ENCODE results near the gene VWA7.
"Not testable (repeated sequence)": the region's sequence is repeated elsewhere in the genome, so short reads cannot be mapped to it uniquely, and the experiment has no call there.

Gene VWA7

GRCh38 chr6:31817133-31817928, 40.2 kb upstream of the VWA7 start:
- H3K9me3 ChIP-seq (ENCODE audit: control insufficient read depth in 1 of 2, low read length in 2 of 2); H3K27me3 ChIP-seq (ENCODE audit: low read depth, low read length); H3K36me3 ChIP-seq (ENCODE audit: control insufficient read depth in 1 of 2, insufficient read depth in 2 of 2, low read length in 2 of 2): not testable (repeated sequence)
- Histone ChIP-seq H3K4me3 (ENCODE audit: low read depth in 1 of 2, low read length in 2 of 2) (peak overlapping the region; percentile 57 to 78), H3K4me1 (ENCODE audit: control insufficient read depth in 1 of 2, insufficient read depth in 2 of 2, low read length in 2 of 2) (peaks cover 8 to 31% of the 10 kb centered on the region in 2 donors), H3K27ac (ENCODE audit: low read length) (peak overlapping the region; percentile 75)

GRCh38 chr6:31815025-31815838, 38.1 kb upstream of the VWA7 start, which contains the start of the genes HSPA1A and HSPA1L:
HSPA1A (plus strand) TSS chr6:31815543; CDS start chr6:31815757, 214 bp downstream.
HSPA1L (minus strand) TSS chr6:31815283; CDS start chr6:31811972, 3,311 bp downstream.
- H3K36me3 ChIP-seq (ENCODE audit: control insufficient read depth in 1 of 2, insufficient read depth in 2 of 2, low read length in 2 of 2) = no peaks in the 10 kb centered on the region
- H3K9me3 ChIP-seq (ENCODE audit: control insufficient read depth in 1 of 2, low read length in 2 of 2) = no peaks in the 10 kb centered on the region
- no peaks in the 10 kb centered on the region for H3K27me3 ChIP-seq (ENCODE audit: low read depth, low read length)
- peak within 1 kb of the TSS; percentile 59 to 66 for H3K4me3 ChIP-seq (ENCODE audit: low read depth in 1 of 2, low read length in 2 of 2)
- peaks cover 8 to 24% of the 10 kb centered on the region in 2 donors for H3K4me1 ChIP-seq (ENCODE audit: control insufficient read depth in 1 of 2, insufficient read depth in 2 of 2, low read length in 2 of 2)
- H3K27ac ChIP-seq (ENCODE audit: low read length) = peak within 1 kb of the TSS; percentile 95

GRCh38 chr6:31814677-31815024, 37.5 kb upstream of the VWA7 start:
- H3K9me3 ChIP-seq (ENCODE audit: control insufficient read depth in 1 of 2, low read length in 2 of 2) = no peaks in the 10 kb centered on the region
- H3K4me3 ChIP-seq (ENCODE audit: low read depth in 1 of 2, low read length in 2 of 2) = peak overlapping the region; percentile 59 to 66
- peak overlapping the region; percentile 95 for H3K27ac ChIP-seq (ENCODE audit: low read length)
- no peaks in the 10 kb centered on the region for H3K36me3 ChIP-seq (ENCODE audit: control insufficient read depth in 1 of 2, insufficient read depth in 2 of 2, low read length in 2 of 2)
- H3K4me1 ChIP-seq (ENCODE audit: control insufficient read depth in 1 of 2, insufficient read depth in 2 of 2, low read length in 2 of 2) = peaks cover 4 to 21% of the 10 kb centered on the region in 2 donors
- no peaks in the 10 kb centered on the region for H3K27me3 ChIP-seq (ENCODE audit: low read depth, low read length)

GRCh38 chr6:31813465-31813849, 36.3 kb upstream of the VWA7 start:
- Histone ChIP-seq H3K9me3 (ENCODE audit: control insufficient read depth in 1 of 2, low read length in 2 of 2) (no peaks in the 10 kb centered on the region), H3K27ac (ENCODE audit: low read length) (peak overlapping the region; percentile 87), H3K4me1 (ENCODE audit: control insufficient read depth in 1 of 2, insufficient read depth in 2 of 2, low read length in 2 of 2) (peaks cover 4 to 11% of the 10 kb centered on the region in 2 donors), H3K4me3 (ENCODE audit: low read depth in 1 of 2, low read length in 2 of 2) (no peak overlapping the region), H3K27me3 (ENCODE audit: low read depth, low read length) (no peaks in the 10 kb centered on the region), H3K36me3 (ENCODE audit: control insufficient read depth in 1 of 2, insufficient read depth in 2 of 2, low read length in 2 of 2) (no peaks in the 10 kb centered on the region)

GRCh38 chr6:31811645-31812044, 34.5 kb upstream of the VWA7 start:
- no peak overlapping the region for H3K27ac ChIP-seq (ENCODE audit: low read length)
- H3K9me3 ChIP-seq (ENCODE audit: control insufficient read depth in 1 of 2, low read length in 2 of 2) = no peaks in the 10 kb centered on the region
- H3K36me3 ChIP-seq (ENCODE audit: control insufficient read depth in 1 of 2, insufficient read depth in 2 of 2, low read length in 2 of 2) = no peaks in the 10 kb centered on the region
- H3K4me3 ChIP-seq (ENCODE audit: low read depth in 1 of 2, low read length in 2 of 2) = no peak overlapping the region
- no peaks in the 10 kb centered on the region for H3K27me3 ChIP-seq (ENCODE audit: low read depth, low read length)
- H3K4me1 ChIP-seq (ENCODE audit: control insufficient read depth in 1 of 2, insufficient read depth in 2 of 2, low read length in 2 of 2) = peaks cover 4 to 13% of the 10 kb centered on the region in 2 donors

GRCh38 chr6:31808599-31808998, 31.5 kb upstream of the VWA7 start:
- not testable (repeated sequence) for H3K27me3 ChIP-seq (ENCODE audit: low read depth, low read length); H3K4me3 ChIP-seq (ENCODE audit: low read depth in 1 of 2, low read length in 2 of 2); H3K36me3 ChIP-seq (ENCODE audit: control insufficient read depth in 1 of 2, insufficient read depth in 2 of 2, low read length in 2 of 2); H3K27ac ChIP-seq (ENCODE audit: low read length); H3K9me3 ChIP-seq (ENCODE audit: control insufficient read depth in 1 of 2, low read length in 2 of 2)
- peaks cover 8 to 18% of the 10 kb centered on the region in 2 donors for H3K4me1 ChIP-seq (ENCODE audit: control insufficient read depth in 1 of 2, insufficient read depth in 2 of 2, low read length in 2 of 2)

- peaks cover 0 to 3% of the 10 kb centered on the region in 2 donors for H3K36me3 ChIP-seq (ENCODE audit: control insufficient read depth in 1 of 2, insufficient read depth in 2 of 2, low read length in 2 of 2)
- H3K27ac ChIP-seq (ENCODE audit: low read length) = peak within 1 kb of the TSS; percentile 97
- no peaks in the 10 kb centered on the region for H3K27me3 ChIP-seq (ENCODE audit: low read depth, low read length)
- H3K4me3 ChIP-seq (ENCODE audit: low read depth in 1 of 2, low read length in 2 of 2) = peak within 1 kb of the TSS; percentile 59 to 90
- H3K4me1 ChIP-seq (ENCODE audit: control insufficient read depth in 1 of 2, insufficient read depth in 2 of 2, low read length in 2 of 2) = peaks cover 8 to 12% of the 10 kb centered on the region in 2 donors
- H3K9me3 ChIP-seq (ENCODE audit: control insufficient read depth in 1 of 2, low read length in 2 of 2) = no peaks in the 10 kb centered on the region
Measured at GRCh38 chr6:31806470-31807272, 29.5 kb upstream of the VWA7 start, which contains the start of gene LSM2. LSM2 (minus strand) TSS chr6:31806966; CDS start chr6:31806757, 209 bp downstream.

- peaks cover 0 to 3% of the 10 kb centered on the region in 2 donors for H3K36me3 ChIP-seq (ENCODE audit: control insufficient read depth in 1 of 2, insufficient read depth in 2 of 2, low read length in 2 of 2)
- H3K27me3 ChIP-seq (ENCODE audit: low read depth, low read length) = no peaks in the 10 kb centered on the region
- no peaks in the 10 kb centered on the region for H3K9me3 ChIP-seq (ENCODE audit: control insufficient read depth in 1 of 2, low read length in 2 of 2)
- H3K4me1 ChIP-seq (ENCODE audit: control insufficient read depth in 1 of 2, insufficient read depth in 2 of 2, low read length in 2 of 2) = peaks cover 8 to 12% of the 10 kb centered on the region in 2 donors
- peak overlapping the region; percentile 97 for H3K27ac ChIP-seq (ENCODE audit: low read length)
- peak overlapping the region; percentile 59 to 90 for H3K4me3 ChIP-seq (ENCODE audit: low read depth in 1 of 2, low read length in 2 of 2)
Measured at GRCh38 chr6:31805939-31806469, 28.9 kb upstream of the VWA7 start.

- H3K9me3 ChIP-seq (ENCODE audit: control insufficient read depth in 1 of 2, low read length in 2 of 2); H3K36me3 ChIP-seq (ENCODE audit: control insufficient read depth in 1 of 2, insufficient read depth in 2 of 2, low read length in 2 of 2); H3K27me3 ChIP-seq (ENCODE audit: low read depth, low read length); H3K27ac ChIP-seq (ENCODE audit: low read length); H3K4me1 ChIP-seq (ENCODE audit: control insufficient read depth in 1 of 2, insufficient read depth in 2 of 2, low read length in 2 of 2); H3K4me3 ChIP-seq (ENCODE audit: low read depth in 1 of 2, low read length in 2 of 2): not testable (repeated sequence)
Measured at GRCh38 chr6:31801031-31801927, 24.2 kb upstream of the VWA7 start.

GRCh38 chr6:31799781-31800180, 22.7 kb upstream of the VWA7 start:
- Histone ChIP-seq H3K4me3 (ENCODE audit: low read depth in 1 of 2, low read length in 2 of 2) (no peak overlapping the region), H3K27me3 (ENCODE audit: low read depth, low read length) (no peaks in the 10 kb centered on the region), H3K27ac (ENCODE audit: low read length) (no peak overlapping the region), H3K9me3 (ENCODE audit: control insufficient read depth in 1 of 2, low read length in 2 of 2) (no peaks in the 10 kb centered on the region), H3K36me3 (ENCODE audit: control insufficient read depth in 1 of 2, insufficient read depth in 2 of 2, low read length in 2 of 2) (peaks cover 0 to 7% of the 10 kb centered on the region in 2 donors), H3K4me1 (ENCODE audit: control insufficient read depth in 1 of 2, insufficient read depth in 2 of 2, low read length in 2 of 2) (peaks cover 0 to 5% of the 10 kb centered on the region in 2 donors)
